HepG2 (cell line): ENCODE data around the gene SLC39A8.

ENCODE experiments used
- CTCF ChIP-seq: sonication (generic); formaldehyde crosslinking; IDR thresholded peaks from 2 replicates; pipeline ENCODE4 v1.5.0; 2020; ENCODE audit warnings: mild to moderate bottlenecking, missing genetic modification reagents, moderate library complexity
- NR2F2 ChIP-seq: IDR thresholded peaks from 2 replicates; pipeline ENCODE4 v1.6.1; 2012; ENCODE audit warnings: low read depth, inconsistent platforms, borderline replicate concordance
- POLR2A ChIP-seq, 2 experiments: IDR thresholded peaks; 2 replicates each; pipeline ENCODE4 v1.6.1; 2011; ENCODE audit warnings: low read depth in 2 of 2, low read length in 2 of 2, mild to moderate bottlenecking in 1 of 2, moderate library complexity in 1 of 2; ENCODE audit not compliant: insufficient read depth in 1 of 2
- POLR2AphosphoS5 ChIP-seq: IDR thresholded peaks from 2 replicates; pipeline ENCODE4 v1.6.1; 2012; ENCODE audit warnings: low read depth, low read length
- SOX5 ChIP-seq: IDR thresholded peaks from 2 replicates; pipeline ENCODE4 v1.6.1; 2016; ENCODE audit warnings: borderline replicate concordance
- ZNF850 ChIP-seq: sonication (generic); formaldehyde crosslinking; conservative IDR thresholded peaks from 2 replicates; pipeline ENCODE4 v1.9.0; 2021; ENCODE audit warnings: mild to moderate bottlenecking, missing genetic modification reagents

GRCh38 chr4:102318526-102318925 is 26.8 kb downstream of the SLC39A8 start:
- TF ChIP-seq SOX5 (CRISPR knock-in tag) (no peak), POLR2A (IDR thresholded peaks at IDR 0.05; ENCODE audit: insufficient read depth in 1 of 2, low read depth in 2 of 2, low read length in 2 of 2) (no peak), POLR2AphosphoS5 (no peak), CTCF (CRISPR knock-in tag) (no peak), ZNF850 (no peak), NR2F2 (no peak)
